Eye (tissue), 1 donor: ENCODE data around the gene TWNK.

Experiments
- DNase-seq: peaks from one replicate; pipeline ENCODE4 v3.0.0-alpha.2; 2015

TWNK gene

DNA sequence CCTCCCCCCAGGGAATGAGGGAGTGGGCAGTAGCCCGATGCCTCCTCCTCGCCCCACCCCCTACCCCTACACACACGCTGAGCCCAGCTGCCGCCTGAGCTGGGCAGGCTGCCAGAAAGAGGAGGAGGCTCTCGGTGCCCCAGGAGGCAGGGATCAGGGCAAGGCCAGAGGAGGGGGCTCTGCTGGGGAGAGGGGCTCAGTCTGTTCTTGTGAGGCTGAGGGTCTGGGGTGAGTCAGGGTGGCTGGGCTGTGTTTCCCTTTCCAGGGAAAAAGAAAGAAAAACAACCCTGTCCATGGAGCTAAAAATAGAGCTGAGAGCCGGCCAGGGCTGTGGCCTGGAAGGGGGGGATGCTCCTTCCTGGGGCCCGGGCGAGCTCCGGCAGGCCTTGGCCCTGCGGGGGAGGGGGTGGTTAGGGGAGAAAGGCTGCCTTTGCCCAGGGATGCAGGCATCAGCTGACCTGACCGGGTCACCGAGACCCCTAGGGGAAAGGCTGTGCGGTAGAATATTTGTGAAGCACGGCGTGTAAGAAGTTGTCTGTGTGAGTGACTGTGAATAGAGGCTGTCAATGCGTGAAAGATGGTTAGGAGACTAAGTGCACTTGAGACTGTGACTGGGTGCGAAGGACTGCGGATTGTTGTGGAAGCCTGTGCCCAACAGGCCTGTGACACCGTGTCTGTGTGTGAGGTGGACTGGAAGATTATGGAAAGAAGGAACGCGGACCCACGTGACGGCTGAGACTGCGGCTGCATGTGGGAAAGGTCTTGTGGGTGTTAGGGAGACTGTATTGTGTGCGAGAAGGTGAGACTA is 11.0 kb downstream of the TWNK start:
- peak; percentile 97 for DNase-seq

DNA sequence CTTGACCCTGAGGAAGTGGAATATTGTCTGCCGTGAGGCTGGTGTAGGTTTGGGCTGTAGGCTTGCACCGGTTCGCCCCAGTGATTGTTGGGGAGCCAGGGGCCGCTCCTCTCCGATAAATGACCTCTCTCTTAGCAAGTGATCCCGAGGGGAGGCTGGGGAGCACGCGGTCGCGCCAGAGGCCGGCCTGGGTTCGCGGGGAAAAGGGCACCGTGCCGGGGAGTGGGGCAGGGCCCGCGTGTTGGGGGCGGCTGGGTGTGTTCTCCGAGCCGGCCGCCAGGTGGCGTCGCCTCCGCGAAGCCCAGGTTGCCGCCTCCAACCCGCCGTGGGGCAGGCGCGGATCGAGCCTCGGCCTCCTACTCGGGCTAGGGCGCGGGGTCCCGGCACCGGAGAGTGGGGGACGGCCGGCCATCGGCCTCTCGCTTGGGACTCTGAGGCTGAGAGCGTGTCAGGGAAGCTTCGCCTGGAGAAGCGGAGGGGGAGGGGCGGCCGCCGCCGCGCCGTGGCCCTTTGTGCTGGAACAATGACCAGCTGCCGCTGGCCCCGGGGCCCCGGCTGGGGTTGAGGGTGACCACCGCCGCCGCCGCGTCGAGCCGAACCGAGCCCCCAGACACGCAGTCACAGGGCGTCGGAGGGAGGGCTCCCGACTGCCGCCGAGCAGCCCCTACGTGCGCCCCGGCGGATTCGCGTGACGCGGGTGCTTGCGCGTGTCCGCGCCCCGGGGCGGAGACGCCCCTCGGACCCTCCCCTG is 11.8 kb downstream of the TWNK start:
- peak; percentile 94 for DNase-seq

DNA sequence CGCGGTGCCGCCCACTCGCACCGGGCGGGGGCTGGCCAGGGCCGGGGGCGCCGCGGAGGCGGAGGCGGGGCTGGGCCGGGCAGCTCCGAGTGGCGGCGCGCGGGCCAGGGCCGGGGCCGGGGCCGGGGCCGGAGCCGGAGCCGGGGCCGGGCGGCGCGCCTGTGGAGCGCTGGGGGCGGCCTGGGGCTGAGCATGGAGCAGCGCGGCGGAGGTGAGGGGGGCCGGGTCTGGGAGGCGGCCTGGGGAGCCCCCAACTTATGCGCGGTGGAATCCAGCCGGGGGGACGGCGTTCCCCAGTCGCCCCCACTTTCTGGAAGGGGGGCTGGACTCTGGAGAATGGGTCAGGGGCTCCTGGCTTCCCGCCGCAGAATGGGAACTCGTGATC is 12.4 kb downstream of the TWNK start, which contains the start of gene LZTS2:
Gene LZTS2, plus strand, starts transcription at position 67 of the 385 bp plus-strand sequence. CDS start 2,731 bp downstream, outside the sequence.
- DNase-seq = no peak

- peak; percentile 79 for DNase-seq
These were observed 13.0 kb downstream of the TWNK start for GRCh38 chr10:101000127-101000914.

DNA sequence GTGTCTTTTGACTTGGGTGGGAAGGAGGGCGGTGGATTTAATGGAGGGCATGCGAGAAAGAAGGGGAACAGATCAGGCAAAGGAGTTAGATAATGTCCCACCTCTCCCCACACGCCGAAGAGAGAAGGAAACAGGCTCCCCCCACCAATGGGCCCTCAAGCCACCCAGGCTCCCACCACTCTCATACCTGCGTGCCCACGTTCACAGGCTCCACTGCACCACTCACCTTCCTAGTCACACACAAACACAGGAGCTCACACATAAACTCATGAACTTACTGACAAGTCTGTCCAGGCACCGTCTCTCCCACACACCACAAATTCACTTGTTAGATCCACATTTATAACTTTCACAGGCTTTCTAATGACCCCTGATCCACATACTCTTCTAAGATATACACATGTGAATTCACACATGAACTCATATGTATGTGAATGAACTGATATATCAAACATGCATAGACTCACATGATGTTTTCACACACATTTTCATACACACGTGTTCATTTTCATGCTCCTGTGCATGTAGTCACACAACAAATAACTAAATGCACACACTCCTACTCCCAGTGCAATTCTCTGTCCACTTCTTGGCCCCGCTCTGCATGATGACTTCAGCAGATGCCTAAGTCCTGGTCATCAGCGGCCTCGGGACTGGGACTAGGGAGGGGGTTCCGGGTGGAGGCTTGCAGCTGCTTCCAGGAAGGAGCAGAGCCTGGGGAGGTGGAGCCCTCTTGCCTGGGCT is 13.7 kb downstream of the TWNK start:
- peak; percentile 82 for DNase-seq

DNA sequence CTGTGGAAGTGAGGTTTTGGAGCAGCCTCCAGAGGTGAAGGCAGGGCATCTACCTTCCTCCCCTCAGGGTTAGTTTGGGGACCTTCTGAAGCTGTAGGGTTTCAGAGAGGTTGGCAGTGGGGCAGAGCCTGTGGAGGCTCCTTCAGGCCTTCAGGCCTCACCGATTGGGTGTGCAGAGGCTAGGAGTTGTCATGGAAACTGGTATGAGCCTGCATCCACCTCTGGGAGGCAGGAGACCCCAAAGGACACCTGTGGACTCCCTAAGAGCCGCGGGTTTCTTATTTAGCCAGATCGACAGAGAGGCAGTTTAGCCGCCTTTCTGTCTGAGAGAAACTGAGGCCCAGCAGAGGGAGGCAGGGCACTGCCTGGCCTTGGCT is 14.3 kb downstream of the TWNK start:
- peak; percentile 35 for DNase-seq

- no peak for DNase-seq
These were observed 15.1 kb downstream of the TWNK start for GRCh38 chr10:101002456-101002855.

- DNase-seq = no peak
These were observed 16.4 kb downstream of the TWNK start for GRCh38 chr10:101003639-101004206.

DNA sequence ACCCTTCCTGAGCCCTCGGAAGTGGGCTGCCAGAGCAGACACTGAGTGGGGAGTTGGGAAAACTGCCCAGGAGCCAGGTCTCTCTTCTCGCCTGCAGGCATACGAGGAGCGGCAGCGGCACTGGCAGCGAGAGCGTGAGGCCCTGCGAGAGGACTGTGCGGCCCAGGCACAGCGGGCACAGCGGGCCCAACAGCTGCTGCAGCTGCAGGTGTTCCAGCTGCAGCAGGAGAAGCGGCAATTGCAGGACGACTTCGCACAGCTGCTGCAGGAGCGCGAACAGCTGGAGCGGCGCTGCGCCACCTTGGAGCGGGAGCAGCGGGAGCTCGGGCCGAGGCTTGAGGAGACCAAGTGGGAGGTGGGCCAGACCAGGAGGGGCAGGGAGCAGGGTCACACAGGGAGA is 18.0 kb downstream of the TWNK start:
- DNase-seq = no peak

DNA sequence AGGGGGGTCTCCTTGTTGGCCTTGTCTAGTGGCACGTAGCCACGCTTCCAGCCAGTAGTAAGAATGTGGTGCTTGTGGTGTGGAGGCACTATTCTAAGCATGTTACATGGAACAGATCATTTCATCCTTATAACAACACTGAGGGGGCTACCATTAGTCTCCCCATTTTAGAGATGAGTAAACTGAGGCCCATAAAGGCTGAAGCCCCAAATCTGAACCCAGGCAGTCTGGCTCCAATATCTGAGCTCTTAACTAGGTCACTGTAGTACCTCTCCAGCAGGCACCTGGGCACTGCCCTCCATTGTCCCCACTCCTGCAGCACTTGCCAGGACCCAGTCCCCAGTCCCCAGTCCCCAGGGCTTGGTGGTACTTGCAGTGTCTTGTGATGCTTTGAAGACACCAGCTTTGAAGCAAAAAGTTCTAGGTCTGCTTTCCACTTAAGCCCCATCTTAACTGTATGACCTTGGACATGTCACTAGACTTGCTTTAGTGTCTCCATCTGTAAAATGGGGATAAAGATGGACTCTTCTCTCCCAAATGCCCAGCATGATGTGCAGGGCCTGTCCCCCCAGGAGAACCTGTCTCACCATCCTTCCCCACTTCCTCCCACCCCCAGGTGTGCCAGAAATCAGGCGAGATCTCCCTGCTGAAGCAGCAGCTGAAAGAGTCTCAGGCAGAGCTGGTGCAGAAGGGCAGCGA is 18.7 kb downstream of the TWNK start:
- no peak for DNase-seq

GRCh38 chr10:101006593-101007098 is 19.3 kb downstream of the TWNK start:
- no peak for DNase-seq

DNA sequence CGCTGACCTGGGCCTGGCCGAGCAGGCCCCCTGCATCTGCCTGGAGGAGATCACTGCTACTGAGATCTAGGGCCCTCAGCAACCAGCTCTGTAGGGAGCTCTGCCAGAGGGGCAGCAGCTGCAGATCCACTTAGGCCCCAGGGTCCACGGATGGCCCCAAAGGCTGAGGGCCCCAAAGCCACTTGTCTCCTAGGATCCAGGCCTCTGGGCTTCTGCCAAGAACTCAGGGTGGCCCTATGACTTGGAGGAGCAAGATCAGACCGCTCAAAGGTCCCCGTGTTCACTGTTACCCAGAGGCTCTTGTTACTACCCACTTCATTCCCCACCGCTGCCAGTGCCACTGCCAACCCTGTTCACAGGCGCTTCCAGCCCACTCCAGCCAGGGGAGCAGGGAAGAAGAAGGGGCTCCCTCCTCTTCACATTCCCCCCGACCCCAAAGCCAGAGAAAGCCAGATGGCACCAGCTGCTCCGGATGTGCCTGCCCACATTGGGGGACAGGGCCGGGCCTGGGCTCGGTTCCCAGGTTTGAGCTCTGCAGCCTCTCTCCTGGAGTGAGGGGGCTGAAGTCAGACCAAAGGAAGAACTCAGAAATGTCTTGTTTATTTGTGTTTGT is 19.9 kb downstream of the TWNK start:
- DNase-seq = no peak

- no peak for DNase-seq
These were observed 20.8 kb downstream of the TWNK start for GRCh38 chr10:101007915-101008822.

DNA sequence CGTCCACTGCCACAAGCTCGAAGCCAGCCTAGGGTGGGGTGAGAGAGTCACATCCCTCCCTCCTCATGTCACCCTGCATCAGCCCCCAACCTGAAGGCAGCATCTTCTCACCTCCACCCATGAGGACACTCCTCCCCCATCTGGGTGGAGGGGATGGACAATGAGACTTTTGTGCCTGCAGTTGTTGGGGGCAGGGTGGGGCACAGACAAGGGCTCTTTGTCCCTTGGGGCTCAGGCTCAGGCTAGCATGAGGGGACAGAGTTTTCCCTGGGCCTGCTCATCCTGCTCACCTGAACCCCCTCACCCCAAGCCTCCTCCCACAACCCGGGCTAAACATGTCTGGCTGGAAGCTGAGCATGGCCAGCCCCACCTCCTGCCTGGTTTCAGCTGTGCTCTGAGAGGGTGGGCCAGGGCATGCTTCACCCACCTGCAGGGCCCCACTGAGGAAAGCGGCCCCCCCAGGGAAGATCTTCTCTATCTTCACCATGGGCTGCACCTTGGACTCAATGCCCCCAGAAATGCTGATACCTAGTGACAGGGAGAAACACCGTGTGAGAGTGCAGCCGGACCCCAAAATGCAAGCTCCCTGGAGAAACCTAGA is 21.6 kb downstream of the TWNK start:
- DNase-seq = no peak

DNA sequence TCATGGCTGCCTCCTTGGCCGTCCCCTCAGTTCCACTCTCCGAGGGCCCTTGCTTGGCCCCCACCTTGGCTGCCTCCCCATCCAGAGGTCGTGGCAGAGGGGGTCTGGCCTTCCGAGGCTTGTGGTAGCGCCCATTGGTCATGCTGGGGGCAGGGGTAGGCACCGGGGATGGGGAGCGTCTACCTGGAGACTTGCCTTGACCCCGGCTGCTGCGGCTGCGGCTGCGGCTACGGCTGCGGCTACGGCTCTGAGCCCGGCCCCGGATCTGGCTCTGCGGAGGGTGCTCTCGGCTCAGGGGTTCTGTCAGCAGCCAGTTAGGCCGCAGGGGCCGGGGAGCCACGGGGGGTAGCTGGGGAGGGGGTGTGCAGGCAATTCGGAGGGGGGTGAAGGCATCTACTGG is 23.0 kb downstream of the TWNK start:
- no peak for DNase-seq

DNA sequence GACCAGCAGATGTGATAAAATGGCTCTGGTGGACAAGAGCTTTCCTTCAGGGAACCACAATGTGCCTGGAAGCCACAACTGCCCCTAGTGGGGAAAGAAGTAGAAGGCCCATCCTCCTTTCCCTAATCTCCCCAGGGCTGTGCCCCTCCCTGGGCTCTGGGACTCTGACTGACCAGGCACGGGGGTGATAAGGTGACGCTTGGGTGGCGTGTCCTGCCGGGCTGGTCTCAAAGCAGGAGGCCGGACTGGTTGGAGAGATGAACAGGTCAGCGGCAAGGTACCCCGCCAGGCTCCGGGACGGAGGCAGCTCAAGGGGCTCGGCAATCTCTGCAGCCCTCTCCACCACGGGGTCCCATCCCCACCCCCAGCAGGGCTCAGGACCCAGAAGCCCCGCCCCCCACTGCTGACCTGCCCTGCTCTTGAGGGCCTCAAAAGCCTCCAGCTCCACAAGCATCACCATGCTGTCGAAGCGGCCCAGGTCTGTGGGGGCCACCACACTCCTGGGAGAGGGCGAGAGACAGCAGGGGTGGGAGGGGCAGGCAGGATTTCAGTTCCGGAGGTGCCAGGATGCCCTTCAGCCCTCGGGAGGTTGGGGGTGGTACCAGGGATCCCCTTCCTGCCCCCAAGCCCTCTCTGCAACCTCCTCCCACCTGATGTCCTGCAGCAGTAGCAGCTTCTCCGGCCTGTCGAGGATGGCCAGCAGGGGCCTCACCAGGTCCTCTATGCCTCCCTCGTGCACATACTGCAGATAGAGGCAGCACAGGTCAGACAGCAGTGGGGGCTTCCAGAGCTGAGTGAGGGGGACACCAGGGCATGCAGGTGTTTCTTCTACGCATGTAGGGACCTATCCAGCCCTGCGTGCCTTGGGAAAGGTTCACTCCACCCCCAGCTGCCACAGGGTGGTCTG is 24.4 kb downstream of the TWNK start:
- DNase-seq = no peak

DNA sequence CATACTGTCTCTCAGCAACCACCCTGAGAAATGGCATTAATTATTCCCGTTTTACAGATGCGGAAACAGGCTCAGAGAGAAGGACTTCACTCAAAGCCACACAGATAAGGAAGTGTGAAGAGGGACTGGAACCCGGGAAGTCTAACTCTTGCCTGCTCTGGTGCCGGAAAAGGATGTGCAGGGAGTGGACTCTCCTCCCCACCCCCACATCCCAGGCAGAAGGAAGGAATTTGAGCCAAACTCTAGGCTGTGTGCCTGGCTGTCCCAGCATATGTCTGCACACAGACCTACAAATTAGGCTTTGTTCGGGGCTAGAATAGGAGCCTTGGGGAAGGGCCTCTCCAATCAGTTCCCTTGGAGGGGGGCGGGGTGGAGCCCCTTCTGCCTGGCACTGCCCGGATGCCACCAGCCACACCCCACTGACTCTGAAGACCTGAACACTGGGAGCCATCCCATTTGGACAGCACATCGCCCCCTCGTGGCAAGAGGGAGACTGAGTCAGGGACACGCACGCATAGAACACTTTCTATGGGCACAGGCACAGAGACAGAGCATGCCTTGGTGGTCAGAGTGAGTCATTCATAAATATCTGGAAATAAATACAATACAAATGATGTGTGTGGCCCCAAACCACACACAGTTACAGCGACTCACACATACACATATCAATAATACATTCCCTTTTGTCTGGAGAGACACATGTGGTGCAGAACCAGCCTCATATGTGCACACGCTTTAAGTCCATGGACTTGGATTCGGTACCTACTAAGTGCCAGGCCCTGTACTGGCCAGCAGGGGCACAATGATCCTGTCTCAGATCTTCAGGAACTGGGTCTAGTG is 25.4 kb downstream of the TWNK start:
- peak; percentile 96 for DNase-seq
